Ecto neural progenitor cell (in vitro differentiated cells): ENCODE results near the gene FAM13B.
A peak's percentile ranks its signal among the peaks of the same experiment; 100 is the strongest.
"Not testable (repeated sequence)": the region's sequence is repeated elsewhere in the genome, so short reads cannot be mapped to it uniquely, and the experiment has no call there.

ENCODE experiments used
- DNase-seq: peaks from one replicate; pipeline ENCODE4 v3.0.0-alpha.2; 2018; ENCODE audit warnings: low spot score

FAM13B gene

DNA sequence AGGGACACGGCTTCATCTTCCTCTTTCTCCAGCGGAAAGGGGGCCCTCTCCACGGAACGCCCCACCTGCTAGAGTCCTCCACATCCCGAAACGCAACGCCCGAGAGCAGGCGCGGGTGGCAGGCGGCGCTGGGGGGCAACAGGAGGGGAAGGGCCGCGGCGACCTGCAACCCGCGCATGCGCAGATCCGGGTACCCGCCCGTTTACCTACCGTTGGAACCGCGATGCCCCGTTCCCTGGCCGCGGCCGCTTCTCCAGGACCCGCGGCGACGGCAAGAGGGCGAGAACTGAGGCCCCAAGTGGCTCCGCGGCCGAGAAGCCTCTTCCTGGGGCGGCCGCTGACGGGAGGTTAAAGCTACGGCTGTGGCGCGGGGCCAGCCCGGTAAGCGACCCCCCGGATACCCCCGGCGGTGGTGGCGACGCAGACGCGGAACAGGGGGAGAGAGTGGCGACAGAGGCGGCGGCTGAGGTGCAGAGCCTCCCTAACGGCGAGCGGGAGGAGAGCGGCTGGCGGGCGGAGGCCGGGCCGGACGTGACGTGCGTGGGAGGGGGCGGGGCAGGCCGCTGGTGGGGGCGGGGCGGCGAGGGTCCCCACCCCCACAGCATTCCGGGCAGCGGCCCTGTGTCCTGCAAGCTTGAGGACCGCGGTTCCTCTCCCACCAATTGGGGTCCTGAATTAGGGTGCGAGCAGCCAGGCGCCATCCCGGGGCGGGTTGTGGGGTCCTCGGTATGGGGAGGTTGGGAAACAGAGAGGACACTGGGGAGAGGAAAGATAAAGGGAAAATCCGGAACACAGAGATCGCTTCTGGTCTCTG lies at the start of gene FAM13B:
FAM13B (minus strand) TSS at position 508 of the 814 bp plus-strand sequence. CDS start 13,968 bp downstream, outside the sequence.
- peak; percentile 93 for DNase-seq

DNA sequence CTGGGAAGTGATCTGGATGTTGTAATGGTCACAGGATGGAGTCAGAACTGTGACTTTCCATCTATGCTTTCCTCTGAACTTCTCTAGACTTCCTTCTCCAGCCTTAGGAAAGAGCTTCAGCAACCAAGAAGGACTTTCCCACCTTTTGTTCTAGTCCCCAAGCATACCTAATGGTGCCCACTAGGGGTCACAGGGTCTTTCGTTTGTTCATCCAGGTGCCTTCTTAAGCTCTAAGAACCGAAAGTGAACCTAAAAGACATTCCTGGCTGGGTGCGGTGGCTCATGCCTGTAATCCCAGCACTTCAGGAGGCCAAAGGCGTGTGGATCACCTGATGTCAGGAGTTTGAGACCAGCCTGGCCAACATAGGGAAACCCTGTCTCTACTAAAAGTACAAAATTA lies 49.2 kb upstream of the FAM13B start:
- no peak for DNase-seq

DNA sequence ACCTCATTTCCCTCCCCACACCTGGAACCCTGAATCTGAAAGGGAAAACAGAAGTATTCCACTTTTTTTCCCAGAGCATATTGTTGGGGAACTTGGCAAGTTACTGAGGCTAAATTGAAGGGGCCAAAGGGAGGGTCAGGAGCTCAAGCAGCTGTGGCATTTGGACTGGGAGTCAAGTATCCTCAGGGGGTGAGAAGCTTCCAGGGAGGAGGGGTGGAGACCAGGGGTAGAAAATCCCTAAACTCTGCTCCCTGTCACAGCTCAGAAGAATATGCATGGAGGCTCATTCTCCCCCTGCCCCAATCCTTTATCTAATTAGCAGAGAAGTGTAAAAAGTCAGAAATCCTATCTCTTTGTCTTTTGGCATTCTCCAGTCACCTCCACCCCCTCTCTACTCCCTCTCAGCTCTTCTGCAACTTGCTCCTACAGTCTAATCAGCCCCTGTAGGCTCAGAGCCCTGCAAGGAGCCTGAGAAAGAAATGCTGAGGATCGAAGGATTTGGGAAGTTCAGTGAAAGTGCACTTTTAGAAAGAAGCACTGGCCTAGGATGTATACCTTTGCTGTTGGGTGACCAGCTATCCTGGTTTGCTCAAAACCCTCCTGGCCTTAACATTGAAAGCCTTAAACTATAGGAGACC lies 45.2 kb upstream of the FAM13B start:
- DNase-seq = no peak

DNA sequence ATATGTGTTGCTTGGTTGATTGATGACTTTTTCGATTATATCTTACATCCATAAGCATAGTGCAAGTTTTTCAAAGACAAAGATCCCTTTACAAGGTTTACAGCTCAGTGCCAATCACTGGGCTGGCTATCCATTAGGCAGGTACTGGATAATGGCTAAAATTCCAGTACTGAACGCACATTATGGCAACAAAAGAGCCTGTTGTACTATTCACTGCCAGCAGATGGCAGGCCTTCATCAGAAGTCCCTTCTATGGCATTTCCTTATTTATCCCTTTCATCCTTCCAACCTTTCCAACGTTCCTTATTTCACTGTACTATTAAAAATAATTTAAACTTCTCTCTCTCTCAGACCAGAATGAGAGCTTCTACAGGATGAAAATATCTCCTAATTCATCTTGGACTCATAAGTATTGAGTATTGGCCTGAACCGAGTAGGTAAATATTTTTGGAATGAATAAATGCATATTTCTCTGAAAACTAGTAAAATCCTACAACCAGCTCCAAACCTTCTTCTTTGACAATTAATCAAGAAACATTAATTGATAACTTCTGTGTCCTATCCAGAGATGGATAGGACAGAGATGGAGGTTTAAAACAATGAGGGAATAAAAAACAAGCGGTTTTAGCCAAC lies 44.3 kb upstream of the FAM13B start:
- DNase-seq = peak; percentile 69

DNA sequence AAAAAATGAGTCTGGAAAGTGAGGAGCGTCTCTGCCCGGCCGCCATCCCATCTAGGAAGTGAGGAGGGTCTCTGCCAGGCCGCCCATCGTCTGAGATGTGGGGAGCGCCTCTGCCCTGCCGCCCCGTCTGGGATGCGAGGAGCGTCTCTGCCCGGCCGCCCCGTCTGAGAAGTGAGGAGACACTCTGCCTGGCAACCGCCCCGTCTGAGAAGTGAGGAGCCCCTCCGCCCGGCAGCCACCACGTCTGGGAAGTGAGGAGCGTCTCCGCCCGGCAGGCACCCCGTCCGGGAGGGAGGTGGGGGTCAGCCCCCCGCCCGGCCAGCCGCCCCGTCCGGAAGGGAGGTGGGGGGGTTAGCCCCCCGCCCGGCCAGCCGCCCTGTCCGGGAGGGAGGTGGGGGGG lies 37.1 kb upstream of the FAM13B start:
- not testable (repeated sequence) for DNase-seq

DNA sequence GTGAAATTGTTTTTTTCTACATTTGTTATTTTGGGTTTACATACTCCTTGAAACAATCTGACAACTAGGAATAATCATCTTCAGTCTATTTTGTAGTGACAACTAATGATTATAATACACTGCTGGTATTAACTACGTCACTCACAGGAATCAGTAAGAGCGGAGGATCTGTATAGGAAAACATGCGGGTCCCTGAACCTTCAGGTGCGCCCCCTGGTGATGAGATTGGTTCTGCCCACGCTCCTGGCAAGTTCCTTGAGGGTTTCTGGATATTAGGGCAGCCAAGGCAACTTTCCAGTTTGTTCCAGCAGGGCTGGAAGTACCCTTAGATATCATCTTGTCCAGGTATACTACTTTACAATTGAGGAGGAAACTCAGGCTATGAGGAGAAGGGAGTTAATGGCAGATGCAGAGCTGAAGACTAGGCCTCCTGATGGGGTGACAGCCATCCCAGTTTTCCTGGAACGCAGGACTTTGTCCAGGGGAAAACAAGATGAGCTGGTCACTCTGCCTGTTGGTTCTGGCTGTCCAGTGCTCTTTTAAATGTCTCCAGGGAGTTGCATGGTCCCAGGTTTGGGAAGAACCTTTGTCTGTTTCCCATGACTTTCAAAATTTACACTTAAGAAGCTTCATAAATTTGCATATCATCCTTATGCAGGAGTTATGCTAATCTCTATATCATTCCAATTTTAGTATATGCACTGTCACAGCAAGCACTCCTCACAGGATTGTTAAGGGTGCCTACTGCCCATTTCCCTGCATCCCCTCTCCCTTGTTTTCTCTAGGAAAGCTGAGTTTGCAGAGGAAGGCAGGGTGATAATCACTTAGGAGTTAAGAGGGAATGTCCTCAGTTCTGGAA lies 36.1 kb upstream of the FAM13B start:
- DNase-seq = peak; percentile 64

DNA sequence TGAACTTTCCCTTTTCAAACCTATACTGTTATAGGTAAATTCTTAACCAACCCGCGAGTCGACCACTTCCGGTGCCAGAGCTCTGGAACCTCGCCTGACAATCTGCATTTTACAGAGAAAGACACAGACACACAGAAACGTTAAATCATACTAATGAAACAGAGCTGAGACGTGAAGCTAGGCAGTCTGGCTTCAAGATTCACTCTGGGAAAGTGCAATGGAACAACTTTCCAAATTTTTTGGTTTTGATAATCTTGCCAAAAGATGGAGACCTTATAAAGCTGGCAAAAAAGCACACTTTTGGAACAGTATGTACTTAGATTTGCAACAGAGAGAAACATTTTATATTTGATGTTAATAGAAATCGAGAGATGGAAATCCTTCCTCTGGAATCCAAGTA lies 35.1 kb upstream of the FAM13B start:
- no peak for DNase-seq

DNA sequence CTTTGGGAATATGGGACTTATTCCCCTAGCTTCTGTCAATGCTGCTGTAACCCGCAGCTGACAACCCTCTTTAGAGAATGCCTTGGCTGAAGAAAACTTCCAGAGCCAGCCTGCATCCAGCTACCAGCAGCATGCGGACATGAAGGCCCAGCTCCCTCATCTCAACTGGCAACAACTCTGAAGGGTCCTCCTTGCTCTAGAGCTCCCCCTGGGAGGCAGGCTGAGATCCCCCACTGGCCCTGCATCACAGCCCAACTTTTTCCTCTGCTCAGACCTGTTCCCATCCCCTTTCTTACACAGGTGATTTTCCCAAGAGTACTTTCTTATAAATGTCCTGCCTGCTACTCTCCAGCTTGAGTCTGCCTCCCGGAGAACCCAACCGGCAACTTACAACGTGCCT lies 32.2 kb upstream of the FAM13B start:
- no peak for DNase-seq

DNA sequence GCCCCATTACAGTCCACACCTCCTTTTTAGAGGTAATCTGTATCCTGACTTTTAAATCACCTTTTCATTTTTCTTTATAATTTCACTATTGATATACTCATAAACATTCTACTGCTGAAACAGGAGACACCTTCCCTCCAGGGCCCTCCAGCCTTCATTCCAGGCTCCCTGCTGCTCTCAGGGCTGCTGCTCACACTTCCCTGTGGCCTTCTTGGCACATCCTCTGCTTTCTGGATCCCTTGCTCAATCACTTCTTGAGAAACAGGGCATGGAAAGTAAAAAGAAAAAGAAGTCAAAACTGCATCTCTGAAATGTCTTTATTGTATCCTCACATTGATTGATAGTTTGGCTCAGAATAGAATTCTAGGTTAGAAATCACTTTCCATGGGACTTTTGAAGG lies 31.6 kb upstream of the FAM13B start:
- no peak for DNase-seq

DNA sequence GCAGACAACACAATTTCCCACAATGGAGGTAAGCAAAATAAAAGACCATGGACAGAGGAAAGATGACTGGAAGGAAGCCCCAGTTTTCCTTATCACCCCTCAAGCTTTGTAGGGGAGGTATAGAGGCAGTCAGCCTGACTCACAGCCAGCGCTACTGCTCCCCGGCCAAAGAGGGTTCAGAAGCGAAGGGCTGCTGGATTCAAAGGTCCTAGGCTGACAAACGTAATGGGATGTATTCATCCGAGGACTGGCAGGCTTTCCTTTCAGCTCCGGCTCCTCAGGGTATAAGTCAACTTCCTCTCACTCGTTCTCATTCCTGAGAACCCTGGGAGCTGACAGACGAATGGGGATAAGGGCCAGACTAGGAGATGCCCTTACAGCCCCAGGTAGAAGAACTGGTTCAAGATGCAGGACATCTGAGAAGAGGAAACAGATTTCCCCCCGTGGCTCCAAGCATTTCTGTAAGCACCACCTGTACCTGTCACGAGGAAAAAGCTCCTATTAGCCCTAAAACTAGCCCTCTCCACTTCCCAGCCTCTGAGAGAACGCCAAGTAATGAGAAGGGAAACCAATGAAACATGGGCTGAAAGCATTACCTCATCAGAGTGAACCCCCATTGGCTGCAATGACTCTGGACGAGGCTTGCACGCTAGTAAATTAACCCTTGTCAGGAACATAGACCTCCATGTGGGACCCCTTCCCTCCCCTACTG lies 22.1 kb upstream of the FAM13B start:
- DNase-seq = peak; percentile 55

DNA sequence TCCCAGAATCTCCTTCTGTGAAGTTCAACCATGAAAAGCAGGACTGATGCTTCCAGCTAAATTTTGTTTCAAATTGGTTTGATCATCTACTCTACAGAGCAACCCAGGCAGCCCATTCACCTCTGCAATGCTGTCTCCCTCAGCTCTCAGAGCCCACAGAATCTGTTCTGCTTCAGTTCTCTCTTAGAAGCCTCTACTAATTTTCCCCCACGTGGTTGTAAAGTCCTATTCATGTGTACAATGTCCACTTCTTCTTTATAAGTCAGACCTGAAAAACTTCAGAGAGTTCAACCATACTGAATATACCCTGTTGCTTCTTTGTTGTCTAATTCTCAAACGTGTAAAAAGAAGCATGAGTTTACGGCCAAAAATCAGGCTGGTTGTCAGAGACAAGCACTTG lies 21.3 kb upstream of the FAM13B start:
- DNase-seq = no peak

DNA sequence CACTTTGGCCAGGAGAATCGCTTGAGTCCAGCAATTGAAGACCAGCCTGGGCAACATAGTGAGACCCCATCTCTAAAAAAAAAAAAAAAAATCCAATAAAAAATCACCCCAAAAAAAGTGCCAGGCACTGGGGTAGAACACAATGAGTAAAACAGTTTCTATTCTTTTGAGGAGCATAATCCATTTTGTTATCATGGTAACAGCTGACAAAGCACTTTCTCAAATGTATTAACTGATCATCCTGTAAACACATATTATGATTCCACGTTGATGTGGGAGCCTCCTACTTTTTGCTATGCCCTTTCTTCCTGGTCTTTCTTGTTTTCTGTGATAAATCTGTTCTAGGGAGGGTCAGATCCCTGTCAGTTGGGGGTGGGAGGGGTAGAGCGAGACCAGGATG lies 20.7 kb upstream of the FAM13B start:
- no peak for DNase-seq

DNA sequence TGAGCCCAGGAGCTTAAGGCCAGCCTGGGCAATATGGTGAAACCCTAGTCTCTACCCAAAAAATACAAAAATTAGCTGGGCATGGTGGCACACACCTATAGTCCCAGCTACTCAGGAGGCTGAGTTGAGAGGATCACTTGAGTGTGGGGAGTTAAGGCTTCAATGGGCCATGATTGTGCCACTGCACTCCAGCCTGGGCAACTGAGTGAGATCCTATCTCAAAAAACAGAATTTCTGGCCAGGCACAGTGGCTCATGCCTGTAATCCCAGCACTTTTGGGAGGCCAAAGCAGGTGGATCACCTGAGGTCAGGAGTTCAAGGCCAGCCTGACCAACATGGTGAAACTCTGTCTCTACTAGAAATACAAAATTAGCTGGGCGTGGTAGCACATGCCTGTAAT lies 19.8 kb upstream of the FAM13B start:
- DNase-seq = not testable (repeated sequence)

DNA sequence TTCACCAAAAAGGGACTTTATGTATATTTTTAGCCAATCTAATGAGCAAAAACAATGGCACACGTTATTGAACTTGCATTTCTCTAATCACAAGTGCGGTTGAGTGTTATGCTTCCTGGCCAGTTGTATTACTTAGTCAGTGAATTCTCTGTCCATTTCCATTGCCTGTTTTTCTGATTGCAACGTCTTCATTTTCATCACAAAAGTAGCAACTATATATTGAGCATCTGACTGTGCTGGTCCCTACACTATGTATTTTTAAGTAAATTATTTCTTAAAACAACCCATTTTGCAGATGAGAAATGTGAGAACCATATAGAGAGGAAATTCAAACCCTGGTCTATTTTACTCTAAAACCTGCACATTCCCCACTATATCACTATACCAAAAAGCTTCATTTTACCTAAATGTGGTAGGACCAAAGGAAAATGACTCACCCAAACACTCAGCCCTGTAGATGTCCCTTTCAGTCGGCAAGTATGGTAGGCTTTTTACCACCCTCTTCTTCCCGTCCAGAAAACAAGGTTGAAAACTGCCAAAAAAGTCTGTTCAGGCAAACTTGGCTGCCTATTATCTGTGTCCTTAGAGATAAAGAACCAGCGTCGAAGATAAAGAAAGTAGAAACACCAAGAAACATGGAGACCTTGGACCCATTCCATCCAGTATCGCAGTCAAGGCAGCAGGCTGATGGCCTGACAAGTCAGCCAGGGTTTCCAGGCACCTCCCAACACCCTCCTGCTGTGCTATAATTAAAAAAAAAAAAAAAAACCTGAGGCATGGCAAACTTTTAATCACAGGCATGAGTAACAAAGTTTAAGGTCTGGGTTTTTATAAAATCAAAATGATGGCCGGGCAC lies 18.8 kb upstream of the FAM13B start:
- no peak for DNase-seq

DNA sequence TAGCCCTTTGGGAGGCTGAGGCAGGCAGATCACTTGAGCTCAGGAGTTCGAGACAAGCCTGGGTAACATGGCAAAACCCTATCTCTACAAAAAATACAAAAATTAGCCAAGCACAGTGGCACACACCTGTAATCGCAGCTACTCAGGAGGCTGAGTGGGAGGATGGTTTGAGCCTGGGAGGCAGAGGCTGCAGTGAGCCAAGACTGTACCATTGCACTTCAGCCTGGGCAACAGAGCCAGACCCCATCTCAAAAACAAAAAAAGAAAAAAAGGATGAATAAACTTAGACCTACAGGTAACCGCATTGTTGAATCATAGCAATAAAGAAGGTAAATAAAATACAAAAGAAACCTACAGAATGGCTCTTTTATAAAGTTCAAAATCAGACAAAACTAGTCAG lies 12.4 kb upstream of the FAM13B start:
- DNase-seq = not testable (repeated sequence)

DNA sequence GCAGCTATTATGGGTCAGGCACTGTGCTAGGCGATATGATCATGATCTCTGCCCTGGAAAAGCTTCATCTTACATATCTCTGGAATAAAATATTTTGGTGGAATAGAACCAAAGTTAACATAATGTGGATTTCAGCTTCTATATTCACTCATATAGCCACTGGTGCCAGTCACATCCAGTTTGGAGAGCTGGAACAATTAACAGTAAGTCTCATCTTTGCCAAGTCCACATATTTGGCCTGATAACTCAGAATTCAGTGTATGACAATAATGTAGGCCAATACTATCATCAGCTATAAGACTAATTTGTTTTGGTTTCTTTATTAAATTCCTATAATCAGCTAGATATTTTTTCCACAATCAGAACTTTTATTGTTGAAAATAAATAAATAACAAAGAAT lies 5.9 kb upstream of the FAM13B start:
- DNase-seq = no peak

DNA sequence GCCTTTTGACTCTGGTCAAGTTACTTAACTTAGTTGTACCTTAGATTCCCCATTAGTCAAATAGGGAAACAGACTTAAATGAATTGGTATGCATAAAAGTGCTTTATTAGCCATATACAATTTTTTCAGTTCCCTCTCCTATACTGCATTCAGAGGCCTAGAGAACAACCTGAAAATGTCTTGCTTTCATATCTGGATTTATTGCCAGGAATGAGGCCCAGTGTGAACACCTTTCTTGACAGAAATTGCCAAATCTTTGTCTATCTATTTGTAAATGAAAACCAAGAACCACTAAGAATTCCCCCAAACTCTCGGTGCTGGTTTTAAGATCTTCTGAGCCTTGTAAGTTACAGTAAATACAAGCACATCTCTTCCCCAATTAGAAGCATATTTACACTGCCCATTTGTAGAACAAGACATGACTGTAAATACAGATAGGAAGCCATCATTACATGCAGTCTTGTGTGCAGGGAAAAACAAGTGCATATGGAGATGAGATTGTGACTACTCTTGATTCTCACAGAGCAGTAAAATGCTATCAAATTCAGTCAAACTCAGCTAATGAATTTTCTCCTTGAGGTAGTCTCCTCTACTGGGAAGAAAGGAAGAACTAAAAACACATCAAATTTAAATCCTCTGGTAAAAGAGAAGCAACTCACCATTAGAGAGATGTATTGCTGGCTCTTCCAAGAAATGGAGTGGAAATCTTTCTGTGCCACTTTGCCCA lies 5.2 kb upstream of the FAM13B start:
- DNase-seq = no peak

DNA sequence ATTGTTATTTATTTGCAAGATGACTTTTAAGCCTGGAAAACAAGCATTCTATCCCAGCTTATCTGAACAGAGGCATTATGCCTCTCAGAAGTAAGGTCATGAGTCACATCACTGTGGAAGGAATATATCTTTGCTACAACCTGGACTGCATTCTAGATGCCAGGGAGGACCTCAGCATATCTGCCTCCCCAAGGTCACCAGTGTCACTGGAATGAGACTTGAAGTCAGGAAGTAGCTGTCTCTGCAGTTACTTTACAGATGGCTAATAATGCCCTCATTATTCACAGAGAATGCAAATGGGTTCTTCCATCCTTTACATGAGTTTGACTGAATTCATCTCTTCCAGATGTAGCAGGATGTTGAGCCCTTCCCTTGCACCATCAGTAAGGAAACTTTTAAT lies 4.4 kb upstream of the FAM13B start:
- no peak for DNase-seq

DNA sequence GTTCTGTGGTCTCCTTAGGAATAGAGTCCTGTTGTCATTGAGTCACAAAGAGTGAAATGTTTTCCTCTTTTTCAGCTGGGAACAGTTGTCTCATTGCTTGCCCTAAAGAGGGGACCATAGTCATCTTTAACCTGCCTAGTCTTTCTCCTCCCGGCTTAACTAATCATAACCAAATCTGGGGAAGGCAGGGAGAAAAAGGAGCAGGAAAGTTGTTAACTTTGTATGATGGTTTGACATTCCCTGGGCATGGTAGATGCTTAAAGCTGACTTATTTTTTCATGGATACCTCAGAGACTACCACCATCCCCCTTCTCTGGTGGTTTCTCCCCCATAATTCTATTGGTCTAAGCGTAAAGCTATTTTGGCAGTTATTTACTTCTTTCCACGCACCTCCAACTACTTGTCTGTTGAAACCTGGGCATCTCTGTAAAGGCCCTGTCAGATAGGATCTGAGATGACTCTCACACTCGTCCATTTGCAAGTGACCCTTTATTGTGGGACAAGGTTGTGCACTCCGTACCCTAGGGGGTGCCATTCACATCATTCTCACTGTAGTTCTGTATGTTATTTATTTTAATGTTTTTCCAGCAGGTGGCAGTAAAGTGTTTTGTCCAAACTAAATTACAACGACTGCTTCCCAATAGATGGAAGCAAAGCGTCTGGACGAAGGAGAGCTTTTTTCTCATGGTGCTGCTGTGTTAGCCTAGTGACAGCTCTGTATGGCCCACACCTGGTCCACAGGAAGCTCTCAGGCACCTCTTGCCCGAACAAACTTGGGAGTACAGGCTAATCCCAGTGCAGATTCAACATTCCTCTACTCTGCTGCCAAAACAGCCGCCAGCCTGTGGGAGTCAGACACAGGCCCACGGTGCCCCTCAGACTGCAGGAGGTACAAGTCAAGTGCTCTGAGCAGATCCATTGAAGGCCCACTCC lies 3.0 kb upstream of the FAM13B start:
- peak; percentile 66 for DNase-seq
